ENCODE measurements around the gene MED9. TPM values are rescaled to one million over a fixed set of nuclear protein-coding genes. Genes with fewer than 3 reads are reported as not detected.
"Not testable (repeated sequence)": the region's sequence is repeated elsewhere in the genome, so short reads cannot be mapped to it uniquely, and the experiment has no call there.

Gene MED9
- total RNA-seq, 1 donor from 2014 or later: 11.1 TPM

GRCh38 chr17:17486416-17486815, 9.6 kb downstream of the MED9 start:
- not testable (repeated sequence) for DNase-seq (ENCODE audit: extremely low read depth, low read depth, low spot score)

- DNase-seq (ENCODE audit: extremely low read depth, low read depth, low spot score): no peak
Measured at GRCh38 chr17:17487998-17488397, 11.2 kb downstream of the MED9 start.

GRCh38 chr17:17491031-17491471, 14.3 kb downstream of the MED9 start:
- DNase-seq (ENCODE audit: extremely low read depth, low read depth, low spot score): no peak

- no peak for DNase-seq (ENCODE audit: extremely low read depth, low read depth, low spot score)
Measured at GRCh38 chr17:17491546-17491988, 14.8 kb downstream of the MED9 start.

- no peak for DNase-seq (ENCODE audit: extremely low read depth, low read depth, low spot score)
Measured at GRCh38 chr17:17492085-17492484, 15.3 kb downstream of the MED9 start.

GRCh38 chr17:17492571-17492970, 15.8 kb downstream of the MED9 start:
- no peak for DNase-seq (ENCODE audit: extremely low read depth, low read depth, low spot score)

- DNase-seq (ENCODE audit: extremely low read depth, low read depth, low spot score): no peak
Measured at GRCh38 chr17:17493249-17493985, 16.6 kb downstream of the MED9 start.

GRCh38 chr17:17493986-17494466, 17.2 kb downstream of the MED9 start:
- no peak for DNase-seq (ENCODE audit: extremely low read depth, low read depth, low spot score)

- no peak for DNase-seq (ENCODE audit: extremely low read depth, low read depth, low spot score)
Measured at GRCh38 chr17:17494499-17494869, 17.7 kb downstream of the MED9 start.

GRCh38 chr17:17494870-17495535, 18.2 kb downstream of the MED9 start:
- DNase-seq (ENCODE audit: extremely low read depth, low read depth, low spot score): no peak

- no peak for DNase-seq (ENCODE audit: extremely low read depth, low read depth, low spot score)
Measured at GRCh38 chr17:17495536-17496188, 18.9 kb downstream of the MED9 start.

- DNase-seq (ENCODE audit: extremely low read depth, low read depth, low spot score): no peak
Measured at GRCh38 chr17:17496189-17497064, 19.6 kb downstream of the MED9 start, which contains the start of gene RASD1. RASD1 (minus strand) TSS chr17:17496395; CDS start chr17:17496181, 214 bp downstream.

GRCh38 chr17:17497065-17497844, 20.5 kb downstream of the MED9 start:
- no peak for DNase-seq (ENCODE audit: extremely low read depth, low read depth, low spot score)

GRCh38 chr17:17497845-17498520, 21.2 kb downstream of the MED9 start:
- no peak for DNase-seq (ENCODE audit: extremely low read depth, low read depth, low spot score)

GRCh38 chr17:17498606-17499301, 22.0 kb downstream of the MED9 start:
- DNase-seq (ENCODE audit: extremely low read depth, low read depth, low spot score): no peak

GRCh38 chr17:17499402-17500145, 22.8 kb downstream of the MED9 start:
- DNase-seq (ENCODE audit: extremely low read depth, low read depth, low spot score): no peak

- no peak for DNase-seq (ENCODE audit: extremely low read depth, low read depth, low spot score)
Measured at GRCh38 chr17:17500999-17501605, 24.3 kb downstream of the MED9 start.

All from glomerular endothelial cell (primary cell).